KMS-11 (cell line): ENCODE data around the gene PDE8A.

Source experiments
- H2AFZ ChIP-seq: fragments of 200-600 bp; sonication (generic); 2 replicates; pipeline ENCODE4 v1.6.1; 2016; ENCODE audit warnings: antibody characterized with exemption, mixed run types, low read depth
- H3K27ac ChIP-seq: fragments of 200-600 bp; sonication (generic); 2 replicates; pipeline ENCODE4 v1.6.1; 2016; ENCODE audit warnings: mild to moderate bottlenecking, mixed run types
- H3K27me3 ChIP-seq: fragments of 200-600 bp; sonication (generic); 2 replicates; pipeline ENCODE4 v1.6.1; 2017; ENCODE audit warnings: mild to moderate bottlenecking, low read depth, mixed run types, moderate library complexity; ENCODE audit not compliant: insufficient read depth
- H3K36me3 ChIP-seq: fragments of 200-600 bp; sonication (generic); 2 replicates; pipeline ENCODE4 v1.6.1; 2017; ENCODE audit warnings: mild to moderate bottlenecking, mixed run types; ENCODE audit not compliant: insufficient read depth
- H3K4me1 ChIP-seq: fragments of 200-600 bp; sonication (generic); 2 replicates; pipeline ENCODE4 v1.6.1; 2016; ENCODE audit warnings: mild to moderate bottlenecking, low read depth, mixed run types; ENCODE audit not compliant: poor library complexity, severe bottlenecking
- H3K4me2 ChIP-seq: fragments of 200-600 bp; sonication (generic); 2 replicates; pipeline ENCODE4 v1.7.0; 2016; ENCODE audit warnings: mild to moderate bottlenecking, mixed run types
- H3K4me3 ChIP-seq: fragments of 200-600 bp; sonication (generic); IDR thresholded peaks from 2 replicates; pipeline ENCODE4 v1.6.1; 2017; ENCODE audit warnings: low read depth, low read length, mixed read lengths; ENCODE audit not compliant: insufficient read depth
- H3K79me2 ChIP-seq: fragments of 200-600 bp; sonication (generic); 2 replicates; pipeline ENCODE4 v1.6.1; 2016; ENCODE audit warnings: low read depth, mixed run types; ENCODE audit not compliant: insufficient read depth
- H3K9ac ChIP-seq: fragments of 200-600 bp; sonication (generic); 2 replicates; pipeline ENCODE4 v1.6.1; 2016; ENCODE audit warnings: mild to moderate bottlenecking, mixed run types
- H4K20me1 ChIP-seq: fragments of 200-600 bp; sonication (generic); 2 replicates; pipeline ENCODE4 v1.6.1; 2016; ENCODE audit warnings: mild to moderate bottlenecking, mixed run types; ENCODE audit not compliant: insufficient read depth
- CTCF ChIP-seq: fragments of 200-600 bp; sonication (generic); conservative IDR thresholded peaks from 2 replicates; pipeline ENCODE4 v1.6.1; 2017; ENCODE audit warnings: low read depth, mild to moderate bottlenecking, antibody characterized with exemption, low read length, moderate library complexity, mixed read lengths

Gene PDE8A

GRCh38 chr15:85151145-85151544, 169.5 kb downstream of the PDE8A start:
- no peak overlapping the region for H3K4me3 ChIP-seq
- no peak overlapping the region for H3K4me2 ChIP-seq
- H3K27me3 ChIP-seq = no peaks in the 10 kb centered on the region
- no peak overlapping the region for H2AFZ ChIP-seq
- no peak for TF ChIP-seq CTCF
- no peak overlapping the region for H3K9ac ChIP-seq
- H3K79me2 ChIP-seq = no peaks in the 10 kb centered on the region
- no peaks in the 10 kb centered on the region for H3K4me1 ChIP-seq
- no peak overlapping the region for H3K27ac ChIP-seq
- H3K36me3 ChIP-seq = no peaks in the 10 kb centered on the region
- H4K20me1 ChIP-seq = no peaks in the 10 kb centered on the region

GRCh38 chr15:85151861-85152260, 170.2 kb downstream of the PDE8A start:
- Histone ChIP-seq H3K27me3 (no peaks in the 10 kb centered on the region), H3K4me2 (no peak overlapping the region), H3K4me3 (no peak overlapping the region), H3K27ac (no peak overlapping the region), H2AFZ (no peak overlapping the region), H4K20me1 (no peaks in the 10 kb centered on the region), H3K36me3 (no peaks in the 10 kb centered on the region), H3K9ac (no peak overlapping the region), H3K79me2 (no peaks in the 10 kb centered on the region), H3K4me1 (no peaks in the 10 kb centered on the region)
- TF ChIP-seq CTCF = no peak

GRCh38 chr15:85154061-85154460, 172.4 kb downstream of the PDE8A start:
- no peak overlapping the region for H2AFZ ChIP-seq
- H3K4me1 ChIP-seq = no peaks in the 10 kb centered on the region
- TF ChIP-seq CTCF = no peak
- no peaks in the 10 kb centered on the region for H4K20me1 ChIP-seq
- no peaks in the 10 kb centered on the region for H3K27me3 ChIP-seq
- H3K4me3 ChIP-seq = no peak overlapping the region
- no peaks in the 10 kb centered on the region for H3K79me2 ChIP-seq
- no peak overlapping the region for H3K9ac ChIP-seq
- no peaks in the 10 kb centered on the region for H3K36me3 ChIP-seq
- no peak overlapping the region for H3K4me2 ChIP-seq
- H3K27ac ChIP-seq = no peak overlapping the region

- Histone ChIP-seq H3K4me1 (no peaks in the 10 kb centered on the region), H4K20me1 (no peaks in the 10 kb centered on the region), H3K27ac (no peak overlapping the region), H3K27me3 (no peaks in the 10 kb centered on the region), H3K4me2 (no peak overlapping the region), H3K4me3 (no peak overlapping the region), H3K9ac (no peak overlapping the region), H3K79me2 (no peaks in the 10 kb centered on the region), H2AFZ (no peak overlapping the region), H3K36me3 (no peaks in the 10 kb centered on the region)
- TF ChIP-seq CTCF = no peak
Measured at GRCh38 chr15:85155360-85155759, 173.7 kb downstream of the PDE8A start.

- no peaks in the 10 kb centered on the region for H3K4me1 ChIP-seq
- no peaks in the 10 kb centered on the region for H3K36me3 ChIP-seq
- H3K27me3 ChIP-seq = no peaks in the 10 kb centered on the region
- no peak overlapping the region for H3K4me3 ChIP-seq
- H3K79me2 ChIP-seq = no peaks in the 10 kb centered on the region
- no peak overlapping the region for H3K4me2 ChIP-seq
- H3K27ac ChIP-seq = no peak overlapping the region
- H2AFZ ChIP-seq = no peak overlapping the region
- no peak overlapping the region for H3K9ac ChIP-seq
- no peaks in the 10 kb centered on the region for H4K20me1 ChIP-seq
- no peak for TF ChIP-seq CTCF
Measured at GRCh38 chr15:85155857-85156256, 174.2 kb downstream of the PDE8A start.
